RWPE2 (cell line): ENCODE data around the gene RPL10A.

Source experiments
- ATAC-seq: fragments of 200-7000 bp; cut with Tn5 transposase; 3 replicates; pipeline ENCODE4 v1.9.1; 2021; ENCODE audit warnings: low read depth
- DNase-seq: peaks from one replicate; pipeline ENCODE4 v3.0.0-alpha.2; 2020; ENCODE audit warnings: low spot score
- H3K27ac ChIP-seq: fragments of 450-650 bp; 2 replicates; pipeline ENCODE4 v1.5.1; 2017; ENCODE audit warnings: mild to moderate bottlenecking; ENCODE audit not compliant: poor library complexity, severe bottlenecking
- H3K27me3 ChIP-seq: fragments of 250-450 bp; sonication (Bioruptor Pico); 2 replicates; pipeline ENCODE4 v1.5.1; 2021; ENCODE audit warnings: mild to moderate bottlenecking, moderate library complexity; ENCODE audit not compliant: insufficient read depth, poor library complexity, severe bottlenecking
- H3K36me3 ChIP-seq: fragments of 250-450 bp; sonication (Bioruptor Pico); 2 replicates; pipeline ENCODE4 v1.5.1; 2020; ENCODE audit warnings: low read depth, mild to moderate bottlenecking, moderate library complexity
- H3K4me1 ChIP-seq: fragments of 250-450 bp; sonication (Bioruptor Pico); 2 replicates; pipeline ENCODE4 v1.5.1; 2021; ENCODE audit warnings: mild to moderate bottlenecking, moderate library complexity; ENCODE audit not compliant: insufficient read depth, poor library complexity, severe bottlenecking
- H3K4me3 ChIP-seq: fragments of 250-450 bp; sonication (Bioruptor Pico); 2 replicates; pipeline ENCODE4 v1.5.1; 2021; ENCODE audit warnings: mild to moderate bottlenecking, moderate library complexity; ENCODE audit not compliant: severe bottlenecking
- H3K9me3 ChIP-seq: fragments of 250-450 bp; sonication (Bioruptor Pico); 2 replicates; pipeline ENCODE4 v1.5.1; 2021; ENCODE audit warnings: mild to moderate bottlenecking, moderate library complexity; ENCODE audit not compliant: severe bottlenecking
- CTCF ChIP-seq: fragments of 450-650 bp; IDR thresholded peaks from one replicate; pipeline ENCODE4 v1.5.1; 2017; ENCODE audit warnings: mild to moderate bottlenecking, moderate library complexity; ENCODE audit not compliant: poor library complexity, severe bottlenecking

The RPL10A gene

GRCh38 chr6:35488517-35488862 lies 20.3 kb downstream of the RPL10A start:
- H3K4me1 ChIP-seq = peaks cover 73% of the 10 kb centered on the region
- peaks cover 15% of the 10 kb centered on the region for H3K36me3 ChIP-seq
- no peak for TF ChIP-seq CTCF
- no peak for DNase-seq
- H3K27ac ChIP-seq = peak overlapping the region; percentile 96
- H3K4me3 ChIP-seq = no peak overlapping the region
- H3K9me3 ChIP-seq = no peaks in the 10 kb centered on the region
- ATAC-seq = no peak
- no peaks in the 10 kb centered on the region for H3K27me3 ChIP-seq

DNA sequence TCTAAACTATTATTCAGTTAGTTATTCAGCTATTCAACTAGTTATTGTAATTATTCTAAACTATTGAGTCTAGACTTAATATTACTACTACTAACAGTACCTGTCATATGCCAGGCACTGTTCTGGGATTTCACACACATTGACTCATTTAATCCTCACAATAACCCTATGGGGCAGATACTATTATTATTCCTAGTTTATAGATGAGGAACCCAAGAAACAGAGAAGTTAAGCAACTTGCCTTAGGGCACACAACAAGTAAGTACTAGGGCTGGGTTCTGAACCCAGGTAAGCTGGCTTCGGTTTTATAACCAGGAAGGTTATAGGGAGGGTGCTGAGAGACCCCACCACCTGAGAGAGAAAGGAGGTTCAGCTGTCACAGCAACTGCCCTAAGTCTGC lies 20.9 kb downstream of the RPL10A start:
- Histone ChIP-seq H3K4me1 (peaks cover 73% of the 10 kb centered on the region), H3K36me3 (peaks cover 9% of the 10 kb centered on the region), H3K27ac (peak overlapping the region; percentile 96), H3K9me3 (no peaks in the 10 kb centered on the region), H3K27me3 (no peaks in the 10 kb centered on the region), H3K4me3 (no peak overlapping the region)
- no peak for TF ChIP-seq CTCF
- DNase-seq (no peak), ATAC-seq (no peak)

GRCh38 chr6:35489995-35490791 lies 22.0 kb downstream of the RPL10A start:
- Histone ChIP-seq H3K27ac (peak overlapping the region; percentile 96), H3K36me3 (peaks cover under 1% of the 10 kb centered on the region; the same call in 1 of the 2 replicates), H3K4me1 (peaks cover 68% of the 10 kb centered on the region), H3K4me3 (no peak overlapping the region), H3K27me3 (no peaks in the 10 kb centered on the region), H3K9me3 (no peaks in the 10 kb centered on the region)
- DNase-seq (peak; percentile 69), ATAC-seq (no peak)
- TF ChIP-seq CTCF = no peak

DNA sequence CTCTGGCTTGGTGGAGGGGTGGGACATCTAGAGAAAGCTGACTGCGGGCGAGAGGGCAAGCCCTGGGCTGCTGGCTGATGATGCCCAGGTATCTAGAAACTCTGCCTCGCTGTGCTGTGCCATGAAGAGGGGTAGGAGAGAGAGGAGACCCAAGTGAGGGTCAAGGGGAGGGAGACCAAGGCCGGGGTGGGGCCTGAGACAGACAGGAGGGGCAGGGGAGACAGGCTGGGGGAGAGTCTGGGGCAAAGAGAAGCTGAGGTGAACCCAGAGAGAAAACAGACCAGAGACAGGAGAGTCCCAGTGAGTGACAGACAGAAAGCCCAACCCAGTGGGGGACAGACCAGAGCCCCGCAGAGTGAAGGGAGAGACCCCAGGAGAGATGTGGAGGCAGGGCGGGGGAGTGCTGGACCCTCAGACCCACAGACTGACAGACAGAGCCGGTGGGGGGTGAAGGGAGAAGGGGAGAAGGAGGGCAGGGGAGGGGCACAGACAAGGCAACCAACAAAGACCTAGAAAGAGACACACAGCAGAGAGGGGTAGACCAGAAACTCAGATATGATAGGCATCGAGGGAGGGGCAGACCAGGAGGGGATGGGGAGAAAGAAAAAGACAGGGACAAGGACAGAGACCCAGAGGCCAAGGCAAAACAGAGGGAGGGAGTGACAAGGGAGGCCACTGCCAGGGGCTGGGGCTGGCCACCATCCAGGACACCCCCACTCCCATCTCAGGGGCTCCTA lies 22.8 kb downstream of the RPL10A start:
- H3K4me3 ChIP-seq = no peak overlapping the region
- ATAC-seq (no peak), DNase-seq (no peak)
- TF ChIP-seq CTCF = no peak
- peak overlapping the region; percentile 96 for H3K27ac ChIP-seq
- H3K27me3 ChIP-seq = no peaks in the 10 kb centered on the region
- H3K4me1 ChIP-seq = peaks cover 60% of the 10 kb centered on the region
- no peaks in the 10 kb centered on the region for H3K9me3 ChIP-seq
- H3K36me3 ChIP-seq = no peaks in the 10 kb centered on the region
